Urinary bladder (tissue), 4 donors: ENCODE measurements around the gene CACNA2D2. TPM values are rescaled to one million over a fixed set of nuclear protein-coding genes. Genes with fewer than 3 reads are reported as not detected.
A peak's percentile ranks its signal among the peaks of the same experiment; 100 is the strongest.

Experiments used
- DNase-seq: peaks from one replicate; pipeline ENCODE4 v3.0.0-alpha.2; 2015; ENCODE audit errors: extremely low spot score
- H3K27ac ChIP-seq: one replicate; pipeline ENCODE4 v1.5.1; 2013; ENCODE audit warnings: low read depth, mild to moderate bottlenecking, moderate library complexity
- H3K36me3 ChIP-seq: one replicate; pipeline ENCODE4 v1.6.1; 2013; ENCODE audit warnings: mild to moderate bottlenecking, moderate library complexity; ENCODE audit not compliant: insufficient read depth
- H3K4me1 ChIP-seq: one replicate; pipeline ENCODE4 v1.6.1; 2013; ENCODE audit warnings: mild to moderate bottlenecking, moderate library complexity; ENCODE audit not compliant: insufficient read depth
- H3K4me3 ChIP-seq: one replicate; pipeline ENCODE4 v1.5.1; 2013; ENCODE audit warnings: low read depth, low read length
- WGBS: extraction: QIAGEN DNeasy Blood & Tissue Kit; methylation state at CpG from one replicate; pipeline ENCODE4 v1.1.7; 2013; 5-methylcytosine and 5-hydroxymethylcytosine counted together
- polyA plus RNA-seq: library from polyadenylated mRNA; stranded (reverse); fragments of 200-250 nt; gene quantifications from one replicate; pipeline ENCODE4 v1.2.3, GENCODE V29; 2013
- total RNA-seq: library from RNA; depleted of rRNA; stranded (reverse); fragments of >200 nt; gene quantifications from one replicate; pipeline ENCODE4 v1.2.3, GENCODE V29; 2014
- donor health status: healthy with polysubstance abuse.
- donor health status: healthy.

Gene CACNA2D2
- total and polyA plus RNA-seq, 2 donors, result 1.3 to 1.4 TPM

DNA sequence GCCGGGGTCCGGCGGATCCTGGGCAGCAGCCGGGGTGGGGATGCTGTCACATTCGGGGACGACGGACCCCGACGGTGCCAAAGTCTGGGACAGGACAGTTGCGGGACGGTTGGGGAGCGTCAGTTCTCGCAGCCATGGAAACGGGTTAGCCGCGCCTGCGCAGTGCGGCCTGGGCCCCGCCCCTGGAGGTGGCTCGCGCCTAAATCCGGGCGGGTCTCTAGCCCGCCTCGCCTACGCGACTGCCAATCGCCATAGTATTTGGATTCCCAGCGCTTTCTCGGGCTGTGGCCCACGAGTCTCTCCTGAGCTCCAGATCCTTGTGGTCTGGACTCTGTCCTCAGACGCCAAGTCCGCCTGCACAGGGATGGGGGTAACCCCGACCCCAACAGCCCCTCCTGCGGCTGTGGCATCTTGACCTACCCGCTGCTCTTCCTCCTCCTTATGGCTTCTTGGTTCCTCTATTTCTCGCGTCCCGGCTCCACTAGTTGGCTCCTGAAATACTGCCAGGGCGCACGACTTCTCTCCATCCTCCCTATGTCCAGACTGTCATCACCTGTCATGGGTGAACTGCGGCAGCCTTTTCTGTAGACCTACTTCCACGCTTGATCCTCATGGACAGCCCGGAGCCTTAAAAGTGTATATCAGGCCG lies 157.7 kb downstream of the CACNA2D2 start, which contains the start of gene ZMYND10:
Gene ZMYND10, minus strand, starts transcription at position 147 of the 649 bp plus-strand sequence. CDS start 153 bp downstream, outside the sequence.
- WGBS, result 8% methylated on average over 45 of the region's 45 CpGs
- Histone ChIP-seq H3K36me3 (no peaks in the 10 kb centered on the region), H3K27ac (no peak within 1 kb of the TSS), H3K4me1 (peaks cover 2% of the 10 kb centered on the region), H3K4me3 (no peak within 1 kb of the TSS)
- no peak for DNase-seq

GRCh38 chr3:50345008-50345407 lies 158.4 kb downstream of the CACNA2D2 start:
- no peak overlapping the region for H3K27ac ChIP-seq
- no peak for DNase-seq
- 67% methylated on average over 8 of the region's 8 CpGs for WGBS
- H3K4me3 ChIP-seq, result no peak overlapping the region
- H3K36me3 ChIP-seq, result no peaks in the 10 kb centered on the region
- H3K4me1 ChIP-seq, result peaks cover 2% of the 10 kb centered on the region

- no peak for DNase-seq
- Histone ChIP-seq H3K27ac (no peak overlapping the region), H3K36me3 (no peaks in the 10 kb centered on the region), H3K4me3 (no peak overlapping the region), H3K4me1 (no peaks in the 10 kb centered on the region)
- WGBS, result 83% methylated on average over 13 of the region's 13 CpGs
Measured at GRCh38 chr3:50342813-50343633, 160.4 kb downstream of the CACNA2D2 start.

DNA sequence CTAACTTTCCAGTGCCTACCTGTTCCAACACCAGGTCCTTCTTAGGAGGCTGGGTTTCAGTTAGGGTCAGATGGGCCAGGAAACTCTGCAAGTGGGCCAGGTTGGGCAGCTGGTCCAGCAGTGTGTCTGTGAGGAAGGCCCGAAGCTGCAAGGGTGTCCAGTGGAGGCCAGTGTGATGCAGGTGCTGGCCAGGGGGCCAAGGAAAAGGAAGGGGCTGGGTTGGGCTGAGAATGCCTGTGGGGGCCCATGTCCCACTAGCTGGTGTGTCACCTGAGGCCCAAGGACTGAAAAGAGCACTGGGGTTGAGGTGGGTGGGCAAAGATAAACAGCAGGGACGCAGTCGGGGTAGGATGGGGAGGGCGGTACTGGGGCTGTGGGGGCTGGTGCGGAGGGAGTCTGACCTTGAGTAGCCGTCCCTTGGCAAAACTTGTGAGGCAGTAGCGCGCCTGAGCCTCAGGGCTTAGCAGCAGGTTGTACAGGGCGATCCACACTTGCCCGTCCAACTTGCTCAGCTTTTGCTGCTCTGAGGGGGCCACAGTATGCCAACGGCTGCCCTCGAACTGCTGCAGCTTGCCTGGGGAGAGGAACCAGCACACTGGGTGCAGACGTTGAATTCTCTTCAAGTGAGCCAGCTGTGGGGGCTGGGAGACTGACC lies 161.3 kb downstream of the CACNA2D2 start:
- Histone ChIP-seq H3K4me3 (no peak overlapping the region), H3K36me3 (no peaks in the 10 kb centered on the region), H3K27ac (no peak overlapping the region), H3K4me1 (no peaks in the 10 kb centered on the region)
- DNase-seq, result no peak
- 89% methylated on average over 13 of the region's 13 CpGs for WGBS

- no peak for DNase-seq
- H3K36me3 ChIP-seq, result no peaks in the 10 kb centered on the region
- no peak overlapping the region for H3K27ac ChIP-seq
- 91% methylated on average over 9 of the region's 9 CpGs for WGBS
- peak overlapping the region; percentile 46 for H3K4me3 ChIP-seq
- no peaks in the 10 kb centered on the region for H3K4me1 ChIP-seq
Measured at GRCh38 chr3:50341537-50341936, 161.9 kb downstream of the CACNA2D2 start.

DNA sequence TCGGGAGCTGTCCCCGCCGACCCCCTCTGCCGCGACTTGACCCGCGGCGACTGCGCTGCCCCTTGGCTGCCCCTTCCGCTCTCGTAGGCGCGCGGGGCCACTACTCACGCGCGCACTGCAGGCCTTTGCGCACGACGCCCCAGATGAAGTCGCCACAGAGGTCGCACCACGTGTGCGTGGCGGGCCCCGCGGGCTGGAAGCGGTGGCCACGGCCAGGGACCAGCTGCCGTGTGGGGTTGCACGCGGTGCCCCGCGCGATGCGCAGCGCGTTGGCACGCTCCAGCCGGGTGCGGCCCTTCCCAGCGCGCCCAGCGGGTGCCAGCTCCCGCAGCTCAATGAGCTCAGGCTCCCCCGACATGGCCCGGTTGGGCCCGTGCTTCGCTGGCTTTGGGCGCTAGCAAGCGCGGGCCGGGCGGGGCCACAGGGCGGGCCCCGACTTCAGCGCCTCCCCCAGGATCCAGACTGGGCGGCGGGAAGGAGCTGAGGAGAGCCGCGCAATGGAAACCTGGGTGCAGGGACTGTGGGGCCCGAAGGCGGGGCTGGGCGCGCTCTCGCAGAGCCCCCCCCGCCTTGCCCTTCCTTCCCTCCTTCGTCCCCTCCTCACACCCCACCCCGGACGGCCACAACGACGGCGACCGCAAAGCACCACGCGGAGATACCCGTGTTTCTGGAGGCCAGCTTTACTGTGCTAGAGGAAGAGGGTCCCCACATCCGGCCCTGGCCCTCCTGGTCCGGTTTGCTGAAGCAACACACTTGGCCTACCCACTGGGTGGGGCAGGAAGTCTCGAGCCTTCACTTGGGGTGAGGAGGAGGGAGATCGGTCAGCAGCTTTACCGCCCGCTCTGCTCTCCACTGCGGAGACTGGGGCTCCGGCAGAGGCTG lies 162.7 kb downstream of the CACNA2D2 start, which contains the start of gene RASSF1:
Gene RASSF1, minus strand, starts transcription at position 389 of the 882 bp plus-strand sequence. Its CDS starts 31 bp downstream, at position 358.
- Histone ChIP-seq H3K27ac (peak within 1 kb of the TSS; percentile 62), H3K36me3 (no peaks in the 10 kb centered on the region), H3K4me3 (peak within 1 kb of the TSS; percentile 46), H3K4me1 (no peaks in the 10 kb centered on the region)
- 3% methylated on average over 85 of the region's 85 CpGs for WGBS
- no peak for DNase-seq

DNA sequence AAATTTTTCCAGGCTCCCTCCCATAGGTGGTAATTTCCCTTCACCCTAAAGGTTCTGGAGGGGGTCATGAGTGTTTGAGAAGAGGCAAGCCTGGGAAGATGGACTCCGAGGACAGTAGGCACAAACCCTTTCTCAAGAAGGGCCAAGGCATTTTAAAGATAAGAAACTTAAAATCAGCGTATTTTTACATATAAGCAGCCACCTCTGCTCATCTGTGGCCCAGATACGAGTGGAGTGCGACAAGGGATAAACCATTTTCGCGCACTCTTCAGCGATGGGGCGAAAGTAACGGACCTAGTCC lies 163.3 kb downstream of the CACNA2D2 start:
- Histone ChIP-seq H3K4me3 (peak overlapping the region; percentile 46), H3K4me1 (no peaks in the 10 kb centered on the region), H3K27ac (peak overlapping the region; percentile 62), H3K36me3 (no peaks in the 10 kb centered on the region)
- 15% methylated on average over 9 of the region's 9 CpGs for WGBS
- no peak for DNase-seq

DNA sequence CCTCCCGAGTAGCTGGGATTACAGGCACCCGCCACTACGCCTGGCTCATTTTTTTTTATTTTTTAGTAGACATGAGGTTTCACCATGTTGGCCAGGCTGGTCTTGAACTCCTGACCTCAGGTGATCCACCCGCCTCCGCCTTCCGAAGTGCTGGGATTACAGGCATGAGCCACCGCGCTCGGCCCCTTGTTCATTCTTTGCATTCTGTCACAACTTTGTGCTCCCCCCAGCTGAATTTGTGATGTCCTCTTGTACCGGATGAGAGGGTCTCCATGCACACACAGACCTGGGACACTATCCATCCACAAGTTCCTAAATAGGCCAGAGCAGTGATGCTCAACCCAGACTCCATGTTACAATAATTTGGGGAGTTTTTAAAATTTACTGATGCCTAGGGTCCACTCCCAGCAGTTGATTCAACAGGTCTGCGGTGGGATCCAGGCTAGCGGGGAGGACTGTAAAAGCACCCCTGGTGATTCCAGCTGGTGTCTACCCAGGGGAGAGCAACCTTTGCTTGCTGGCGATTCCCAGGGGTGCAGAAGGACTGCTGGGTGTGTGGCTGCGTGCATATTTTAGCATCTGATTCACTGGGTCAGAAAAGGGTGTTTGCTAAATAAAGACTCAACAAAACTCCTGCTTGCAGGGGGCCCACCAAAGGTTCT lies 163.8 kb downstream of the CACNA2D2 start:
- Histone ChIP-seq H3K27ac (peak overlapping the region; percentile 17), H3K4me1 (no peaks in the 10 kb centered on the region), H3K36me3 (no peaks in the 10 kb centered on the region), H3K4me3 (peak overlapping the region; percentile 46)
- DNase-seq, result no peak
- 76% methylated on average over 14 of the region's 14 CpGs for whole genome bisulfite sequencing

DNA sequence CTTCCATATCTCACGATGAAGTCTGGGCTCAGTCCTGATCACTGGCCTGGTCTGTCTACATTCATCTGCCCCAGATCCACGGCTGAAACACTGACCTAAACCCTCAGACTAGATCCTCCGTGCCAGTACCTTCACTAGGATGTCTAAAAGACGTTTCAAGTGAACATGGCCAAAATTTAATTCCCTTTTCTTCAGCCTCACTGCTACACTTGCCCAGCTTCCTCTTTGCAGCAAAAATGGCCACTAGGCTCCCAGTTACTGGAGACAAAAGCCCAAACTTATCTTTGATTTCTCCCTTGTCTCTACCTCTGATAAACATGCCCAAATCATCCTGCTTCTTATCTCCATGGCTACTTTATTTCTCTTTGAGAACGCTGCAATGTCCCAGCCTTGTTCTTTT lies 164.5 kb downstream of the CACNA2D2 start:
- no peaks in the 10 kb centered on the region for H3K36me3 ChIP-seq
- no peaks in the 10 kb centered on the region for H3K4me1 ChIP-seq
- H3K27ac ChIP-seq, result no peak overlapping the region
- H3K4me3 ChIP-seq, result no peak overlapping the region
- 63% methylated on average over 5 of the region's 5 CpGs for WGBS
- DNase-seq, result no peak

DNA sequence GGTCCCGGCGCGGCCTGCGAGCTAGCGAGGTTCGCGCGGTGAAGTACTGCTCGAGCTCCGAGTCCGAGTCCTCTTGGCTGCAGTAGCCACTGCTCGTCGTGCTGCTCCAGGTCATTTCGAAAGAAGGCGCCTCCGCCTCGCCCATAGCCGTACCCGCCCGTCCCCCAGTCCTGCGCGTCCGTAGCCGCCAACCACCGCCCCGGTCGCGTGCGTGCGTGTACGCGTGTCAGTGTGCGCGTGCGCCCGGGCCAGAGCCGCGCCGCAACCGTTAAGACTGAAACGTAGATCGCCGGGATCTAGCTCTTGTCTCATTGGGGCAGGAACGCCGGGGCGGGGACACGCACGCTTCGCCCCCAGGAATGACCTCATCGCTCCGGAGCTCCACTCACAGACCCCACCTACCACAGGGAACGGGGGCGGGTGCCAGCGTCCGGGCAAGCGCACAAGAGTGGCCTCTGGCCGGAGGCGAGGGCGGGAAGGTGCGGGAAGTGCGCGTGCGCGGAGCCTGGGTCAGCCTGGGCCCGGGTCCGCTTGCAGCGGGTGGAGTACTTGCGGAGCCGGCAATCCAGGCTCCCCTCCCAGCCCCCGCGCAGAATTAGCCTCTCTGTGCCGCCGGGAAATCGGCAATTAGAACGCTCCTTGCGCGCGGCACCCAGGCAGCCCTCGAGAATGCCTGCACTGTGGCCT lies 166.1 kb downstream of the CACNA2D2 start:
- WGBS, result under 1% methylated on average over 79 of the region's 79 CpGs
- no peaks in the 10 kb centered on the region for H3K4me1 ChIP-seq
- DNase-seq, result peak; percentile 95
- no peaks in the 10 kb centered on the region for H3K36me3 ChIP-seq
- H3K4me3 ChIP-seq, result peak overlapping the region; percentile 62
- peak overlapping the region; percentile 97 for H3K27ac ChIP-seq

GRCh38 chr3:50336452-50337174 lies 166.8 kb downstream of the CACNA2D2 start:
- Histone ChIP-seq H3K4me3 (peak overlapping the region; percentile 62), H3K27ac (peak overlapping the region; percentile 97), H3K4me1 (no peaks in the 10 kb centered on the region), H3K36me3 (no peaks in the 10 kb centered on the region)
- no peak for DNase-seq
- under 1% methylated on average over 31 of the region's 31 CpGs for WGBS
